Epithelial cell of esophagus (primary cell): Measurements from ENCODE around the gene DNAH17.

Experiments used
- DNase-seq: peaks from one replicate; pipeline ENCODE4 v3.0.0; 2010; ENCODE audit warnings: low read depth
- H3K4me3 ChIP-seq: 2 replicates; pipeline ENCODE4 v1.5.1; 2011; ENCODE audit warnings: mild to moderate bottlenecking, low read length, control low read depth
- TF ChIP-seq, protein P1 (sequence below): IDR thresholded peaks from 2 replicates; pipeline ENCODE4 v1.5.1; 2011; ENCODE audit warnings: low read depth, mild to moderate bottlenecking, low read length, control low read depth, inconsistent platforms; ENCODE audit not compliant: insufficient read depth; ENCODE audit errors: missing control alignments

DNAH17 gene

GRCh38 chr17:78458736-78459335 lies 118.4 kb downstream of the DNAH17 start:
- no peak for DNase-seq
- TF ChIP-seq, protein P1, sequence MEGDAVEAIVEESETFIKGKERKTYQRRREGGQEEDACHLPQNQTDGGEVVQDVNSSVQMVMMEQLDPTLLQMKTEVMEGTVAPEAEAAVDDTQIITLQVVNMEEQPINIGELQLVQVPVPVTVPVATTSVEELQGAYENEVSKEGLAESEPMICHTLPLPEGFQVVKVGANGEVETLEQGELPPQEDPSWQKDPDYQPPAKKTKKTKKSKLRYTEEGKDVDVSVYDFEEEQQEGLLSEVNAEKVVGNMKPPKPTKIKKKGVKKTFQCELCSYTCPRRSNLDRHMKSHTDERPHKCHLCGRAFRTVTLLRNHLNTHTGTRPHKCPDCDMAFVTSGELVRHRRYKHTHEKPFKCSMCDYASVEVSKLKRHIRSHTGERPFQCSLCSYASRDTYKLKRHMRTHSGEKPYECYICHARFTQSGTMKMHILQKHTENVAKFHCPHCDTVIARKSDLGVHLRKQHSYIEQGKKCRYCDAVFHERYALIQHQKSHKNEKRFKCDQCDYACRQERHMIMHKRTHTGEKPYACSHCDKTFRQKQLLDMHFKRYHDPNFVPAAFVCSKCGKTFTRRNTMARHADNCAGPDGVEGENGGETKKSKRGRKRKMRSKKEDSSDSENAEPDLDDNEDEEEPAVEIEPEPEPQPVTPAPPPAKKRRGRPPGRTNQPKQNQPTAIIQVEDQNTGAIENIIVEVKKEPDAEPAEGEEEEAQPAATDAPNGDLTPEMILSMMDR, result no peak
- no peak overlapping the region for H3K4me3 ChIP-seq

DNA sequence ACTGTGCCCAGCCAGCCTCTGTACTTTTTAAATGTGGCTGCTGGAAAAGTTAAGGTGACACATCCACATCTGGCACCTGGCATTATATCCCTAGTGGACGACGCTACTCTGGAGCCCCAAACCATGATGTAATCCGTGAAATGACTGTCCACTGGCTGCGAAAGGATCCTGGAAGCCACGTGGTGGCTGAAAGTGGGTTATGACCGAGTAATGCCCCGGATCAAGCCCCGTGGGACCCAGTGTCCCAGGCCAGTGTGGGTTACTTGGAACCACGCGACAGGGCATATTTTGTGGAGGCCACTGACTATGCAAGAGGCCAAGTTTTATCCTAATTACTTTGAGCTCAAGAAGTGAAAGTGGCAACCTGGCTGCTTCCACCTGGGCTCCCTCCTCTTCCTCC lies 119.1 kb downstream of the DNAH17 start:
- H3K4me3 ChIP-seq, result no peak overlapping the region
- TF ChIP-seq, protein P1, result no peak
- DNase-seq, result no peak

DNA sequence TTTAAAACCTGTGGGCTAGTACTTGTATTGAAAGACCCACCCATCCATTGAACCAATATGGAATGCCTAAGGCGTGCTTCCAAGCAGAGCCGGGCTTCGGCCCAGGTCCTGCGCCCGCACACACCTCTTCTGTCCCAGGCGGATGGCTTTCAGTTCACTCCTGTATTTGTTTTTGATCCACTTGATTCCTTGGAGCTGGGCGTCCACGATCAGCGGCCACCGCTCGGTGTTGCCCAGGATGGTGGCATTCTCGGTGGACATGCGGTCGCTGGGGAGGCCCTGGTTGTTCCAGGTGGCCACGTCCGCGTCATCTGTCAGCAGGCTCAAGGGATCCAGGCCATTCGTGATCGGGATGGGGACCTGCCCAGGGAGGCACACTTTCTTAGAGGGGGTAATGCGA lies 122.8 kb downstream of the DNAH17 start:
- no peak for DNase-seq
- no peak overlapping the region for H3K4me3 ChIP-seq
- TF ChIP-seq, protein P1, result no peak

DNA sequence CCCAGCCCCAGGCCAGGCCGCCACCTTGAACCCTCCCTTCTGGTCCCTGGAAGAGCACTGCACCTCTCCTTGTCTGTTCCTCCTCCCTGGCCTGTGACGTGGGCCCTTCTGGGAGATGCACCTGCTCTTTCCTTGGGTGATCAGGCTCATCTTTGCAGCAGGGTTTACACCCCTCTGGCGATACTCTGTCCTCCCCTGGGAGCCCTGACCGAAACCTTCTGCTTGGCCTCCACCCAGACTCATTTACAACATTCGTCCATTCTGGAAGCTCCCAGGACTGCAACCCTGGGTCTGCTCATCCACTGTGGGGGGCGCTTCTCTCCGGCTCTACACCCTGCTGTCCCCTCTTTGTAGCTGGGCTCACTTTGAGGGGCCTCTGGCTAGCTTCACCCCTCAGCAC lies 125.4 kb downstream of the DNAH17 start:
- TF ChIP-seq, protein P1, result no peak
- no peak for DNase-seq
- no peak overlapping the region for H3K4me3 ChIP-seq

DNA sequence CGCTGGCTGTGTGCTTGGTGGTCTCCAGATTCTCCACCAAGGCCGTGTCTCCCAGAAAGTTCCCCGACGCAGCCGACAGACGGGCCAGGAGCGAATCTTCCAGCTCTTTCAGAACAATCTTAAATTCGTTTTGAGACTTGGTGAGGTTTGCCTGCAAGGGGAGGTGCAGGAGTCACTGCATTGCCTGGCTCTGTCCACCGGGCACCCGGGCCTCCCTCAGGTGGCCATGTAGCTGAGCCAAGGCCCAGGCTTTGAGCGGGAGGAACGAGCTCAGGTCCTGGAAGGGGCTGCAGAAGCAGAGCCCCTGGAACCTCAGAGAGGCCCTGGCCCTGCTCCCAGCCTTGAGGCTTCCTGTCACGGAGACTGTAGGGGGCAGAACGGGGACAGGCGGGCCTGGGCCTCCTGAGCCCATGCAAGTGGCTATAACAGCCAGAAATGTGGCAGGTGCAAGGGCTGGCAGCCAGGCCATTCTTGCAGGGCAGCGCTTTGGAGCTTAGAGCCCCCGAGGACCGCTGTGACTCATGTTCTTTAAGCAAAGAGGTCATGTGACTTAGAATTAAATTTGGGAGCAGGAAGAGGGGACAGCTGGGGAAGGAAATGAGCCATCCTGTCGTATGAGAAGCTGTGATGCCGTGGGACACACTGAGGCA lies 126.4 kb downstream of the DNAH17 start:
- no peak overlapping the region for H3K4me3 ChIP-seq
- DNase-seq, result no peak
- TF ChIP-seq, protein P1, result no peak

- no peak for DNase-seq
These were observed 127.1 kb downstream of the DNAH17 start for GRCh38 chr17:78449983-78450595.

More at GRCh38 chr17:78449983-78450595, 127.1 kb downstream of the DNAH17 start:
- TF ChIP-seq, protein P1, result no peak
- H3K4me3 ChIP-seq, result no peak overlapping the region
